Neural cell (in vitro differentiated cells): ENCODE results near the gene DCAF7.

Source experiments
- EP300 ChIP-seq: fragments of 450-650 bp; conservative IDR thresholded peaks from 2 replicates; pipeline ENCODE4 v1.6.1; 2014; ENCODE audit warnings: antibody characterized with exemption, mild to moderate bottlenecking, moderate library complexity; ENCODE audit not compliant: poor library complexity, severe bottlenecking
- POLR2AphosphoS5 ChIP-seq: IDR thresholded peaks from 2 replicates; pipeline ENCODE4 v1.6.1; 2012
- TAF1 ChIP-seq: IDR thresholded peaks from 2 replicates; pipeline ENCODE4 v1.6.1; 2012; ENCODE audit warnings: low read depth
- TF ChIP-seq, protein P1 (sequence below): fragments of 450-650 bp; IDR thresholded peaks from 2 replicates; pipeline ENCODE4 v1.5.1; 2014; ENCODE audit warnings: antibody characterized with exemption, mild to moderate bottlenecking, moderate library complexity; ENCODE audit not compliant: poor library complexity, severe bottlenecking

DNA sequence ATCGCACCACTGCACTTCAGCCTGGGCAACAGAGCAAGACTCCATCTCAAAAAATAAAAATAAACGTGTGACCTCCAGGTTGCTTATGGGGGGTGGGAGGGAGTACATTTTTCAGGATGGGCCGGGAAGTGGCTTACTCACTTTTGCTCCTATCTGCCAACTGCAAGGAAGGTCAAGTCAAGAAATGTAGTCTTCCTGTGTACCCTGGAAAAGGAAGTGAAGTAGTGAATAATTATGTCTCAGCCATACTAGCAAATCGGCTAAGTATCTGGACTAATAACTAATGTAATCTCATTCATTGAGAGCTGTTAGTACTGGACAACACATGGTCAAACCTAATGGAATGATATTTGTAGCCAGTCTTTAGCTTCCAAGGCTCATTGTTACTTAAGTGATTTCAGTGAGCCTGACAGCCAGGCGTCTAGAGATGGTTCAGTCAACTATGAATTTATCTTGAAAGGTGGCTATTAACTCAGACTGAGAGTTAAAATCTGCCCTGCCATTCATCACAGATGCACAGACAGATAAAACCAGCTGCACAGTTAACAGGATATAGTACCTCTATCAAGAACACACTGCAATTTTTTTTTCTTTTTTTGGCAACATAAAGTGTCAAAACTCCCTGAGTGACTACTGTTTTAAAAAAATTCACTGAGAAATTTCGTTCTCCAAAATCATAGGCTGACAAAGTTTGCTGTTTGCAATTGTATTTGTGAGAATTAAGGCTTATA, 46.7 kb downstream of the DCAF7 start:
- TF ChIP-seq TAF1 (no peak), POLR2AphosphoS5 (peak; percentile 43), EP300 (peak; percentile 63)
- TF ChIP-seq, protein P1, sequence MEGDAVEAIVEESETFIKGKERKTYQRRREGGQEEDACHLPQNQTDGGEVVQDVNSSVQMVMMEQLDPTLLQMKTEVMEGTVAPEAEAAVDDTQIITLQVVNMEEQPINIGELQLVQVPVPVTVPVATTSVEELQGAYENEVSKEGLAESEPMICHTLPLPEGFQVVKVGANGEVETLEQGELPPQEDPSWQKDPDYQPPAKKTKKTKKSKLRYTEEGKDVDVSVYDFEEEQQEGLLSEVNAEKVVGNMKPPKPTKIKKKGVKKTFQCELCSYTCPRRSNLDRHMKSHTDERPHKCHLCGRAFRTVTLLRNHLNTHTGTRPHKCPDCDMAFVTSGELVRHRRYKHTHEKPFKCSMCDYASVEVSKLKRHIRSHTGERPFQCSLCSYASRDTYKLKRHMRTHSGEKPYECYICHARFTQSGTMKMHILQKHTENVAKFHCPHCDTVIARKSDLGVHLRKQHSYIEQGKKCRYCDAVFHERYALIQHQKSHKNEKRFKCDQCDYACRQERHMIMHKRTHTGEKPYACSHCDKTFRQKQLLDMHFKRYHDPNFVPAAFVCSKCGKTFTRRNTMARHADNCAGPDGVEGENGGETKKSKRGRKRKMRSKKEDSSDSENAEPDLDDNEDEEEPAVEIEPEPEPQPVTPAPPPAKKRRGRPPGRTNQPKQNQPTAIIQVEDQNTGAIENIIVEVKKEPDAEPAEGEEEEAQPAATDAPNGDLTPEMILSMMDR, result no peak
